Stimulated activated CD8-positive, alpha-beta memory T cell treated with anti-CD3 and anti-CD28 coated beads, Interleukin-4, amount 100 ng/mL, for 48 hours (primary cell): Measurements from ENCODE around the gene CDR2.
A peak's percentile ranks its signal among the peaks of the same experiment; 100 is the strongest.
"Not testable (repeated sequence)": the region's sequence is repeated elsewhere in the genome, so short reads cannot be mapped to it uniquely, and the experiment has no call there.

Experiments used
- DNase-seq: peaks from one replicate; pipeline ENCODE4 v3.0.0-alpha.2; 2020

The CDR2 gene

DNA sequence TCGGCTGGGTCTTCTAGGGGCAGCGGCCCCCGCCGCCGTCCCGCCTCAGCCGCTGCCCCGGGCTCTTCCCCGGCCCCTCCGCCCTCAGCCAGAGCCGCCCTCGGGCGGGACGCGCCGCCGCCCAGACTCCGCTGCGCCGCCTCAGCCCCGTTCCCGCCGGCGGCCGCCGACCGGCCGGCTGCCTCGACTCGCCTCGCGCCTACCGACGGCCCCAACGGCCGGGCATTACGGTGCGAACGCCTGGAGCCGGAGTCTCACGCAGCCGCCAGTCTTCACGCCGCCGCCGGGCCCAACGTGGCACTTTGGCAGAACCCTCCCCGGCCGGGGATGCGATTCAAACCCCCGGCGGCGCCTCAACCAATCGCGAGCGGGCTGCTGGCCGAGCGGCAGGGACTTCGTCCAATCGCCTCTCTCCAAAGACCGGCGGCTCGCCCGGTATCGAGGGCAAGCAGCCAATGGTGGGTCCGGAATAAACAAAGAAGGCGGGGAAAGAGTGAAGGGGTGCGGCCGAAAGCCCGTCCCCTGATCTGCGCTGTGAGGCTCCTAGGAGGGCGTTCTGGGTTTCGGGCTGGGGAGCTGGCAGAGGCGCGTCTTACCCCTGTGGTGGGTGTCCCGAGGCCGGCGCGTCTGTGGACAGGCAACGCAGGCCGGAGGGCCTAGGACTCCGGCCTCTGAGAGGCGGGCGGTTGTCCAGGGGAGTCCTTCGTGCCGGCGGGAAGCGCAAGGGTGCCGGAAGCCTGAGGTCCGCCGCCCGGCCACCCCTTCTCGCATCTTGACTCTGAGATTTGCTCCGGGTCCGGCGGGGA, at the start of gene CDR2:
Gene CDR2, minus strand, starts transcription at position 309 of the 806 bp plus-strand sequence. CDS start 310 bp downstream, outside the sequence.
- DNase-seq = peak; percentile 97

DNA sequence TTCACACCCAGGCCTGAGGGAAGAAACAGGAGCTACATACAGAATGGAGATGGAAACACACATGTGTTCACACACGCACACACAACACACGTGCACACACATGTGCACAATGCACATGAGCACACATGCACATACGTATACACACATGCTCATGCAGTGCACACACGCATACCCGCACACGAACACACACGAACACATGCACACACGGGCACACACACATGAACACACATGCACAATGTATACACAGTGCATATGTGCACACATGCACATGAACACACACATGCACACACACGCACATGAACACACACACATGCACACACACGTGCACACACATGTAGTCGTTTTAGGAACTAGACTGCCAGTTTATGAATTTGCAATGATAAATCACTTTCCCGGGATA, 49.3 kb upstream of the CDR2 start:
- no peak for DNase-seq

DNA sequence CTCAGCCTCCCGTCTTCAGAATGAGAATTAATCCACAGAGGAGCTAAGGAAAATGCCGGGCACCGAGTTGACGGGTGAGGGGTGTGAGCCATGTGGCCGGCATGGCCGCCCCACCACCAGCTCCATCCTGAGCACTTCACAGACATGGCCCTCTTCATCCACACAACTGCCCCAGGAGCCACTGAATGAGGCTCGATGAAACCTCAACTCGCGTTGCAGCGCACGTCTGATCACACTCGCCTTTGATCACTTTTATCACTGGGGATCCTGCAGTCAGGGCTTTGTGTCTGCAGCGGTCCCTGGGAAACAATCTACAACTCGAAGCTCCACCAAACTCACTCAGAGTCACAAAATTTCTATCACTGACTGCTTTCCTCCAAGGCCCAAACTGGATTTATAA, 46.7 kb upstream of the CDR2 start:
- no peak for DNase-seq

DNA sequence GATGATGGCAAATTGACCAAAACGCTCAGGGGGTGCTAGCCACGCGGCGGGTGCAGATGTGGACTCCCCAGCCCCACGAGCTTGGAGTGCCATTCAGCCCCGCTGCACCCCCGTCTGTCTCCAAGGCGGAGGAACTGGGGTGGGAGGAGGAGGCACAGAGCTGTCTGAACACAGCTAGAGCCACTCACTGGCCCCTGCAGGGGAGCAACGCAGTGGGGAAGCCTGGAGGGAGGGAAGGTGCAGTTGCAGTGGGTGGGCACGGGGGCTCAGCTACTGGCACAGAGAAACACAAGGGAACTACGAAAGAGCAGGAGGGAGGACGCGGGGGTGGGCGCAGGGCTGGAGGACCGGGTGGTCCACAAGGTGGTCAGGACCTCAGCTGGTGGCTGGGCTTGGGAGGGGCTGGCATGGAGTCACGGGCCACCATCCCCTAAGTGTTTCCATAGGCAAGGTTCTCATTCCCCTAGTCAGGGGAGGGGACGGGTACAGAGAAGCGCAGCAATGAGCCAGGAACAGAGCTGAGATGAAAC, 46.3 kb upstream of the CDR2 start:
- no peak for DNase-seq

DNA sequence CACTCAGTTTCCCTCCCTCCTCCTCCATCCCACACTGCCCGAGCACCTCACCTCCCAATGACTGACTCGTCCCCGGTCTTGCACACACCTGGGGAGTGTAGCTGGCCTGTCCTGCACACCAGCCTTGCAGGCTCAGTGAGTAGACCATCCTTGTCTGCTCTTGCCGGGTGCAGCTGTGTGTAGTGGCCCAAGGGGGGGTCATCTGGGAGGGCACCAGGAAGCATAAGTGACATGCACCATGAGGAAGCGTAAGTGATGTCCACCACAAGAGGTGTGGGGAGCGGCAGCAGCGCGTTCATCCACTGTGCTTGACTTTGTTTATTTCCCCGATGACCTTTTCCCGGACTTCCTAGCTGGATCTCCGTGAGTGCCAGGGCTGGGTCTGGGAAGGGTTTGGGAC, 45.5 kb upstream of the CDR2 start:
- no peak for DNase-seq

DNA sequence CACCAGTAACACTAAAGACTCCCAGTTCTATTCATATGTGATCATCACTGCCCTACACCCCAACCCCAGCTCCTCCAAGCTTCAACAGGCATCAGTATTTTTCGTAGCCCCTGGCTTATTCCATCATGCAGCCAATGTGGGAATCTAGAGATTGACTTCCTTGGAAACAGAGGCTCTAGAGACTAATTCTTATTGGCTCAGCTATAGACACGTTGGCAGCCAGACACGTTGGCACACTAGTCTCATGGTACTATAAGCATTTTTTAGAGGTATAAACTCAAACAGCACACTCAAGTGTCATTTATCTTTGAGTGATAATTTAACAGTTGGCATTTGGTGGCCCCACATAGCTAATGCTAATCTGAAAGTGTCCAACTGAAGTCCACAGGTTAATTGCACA, 44.4 kb upstream of the CDR2 start:
- DNase-seq = no peak

DNA sequence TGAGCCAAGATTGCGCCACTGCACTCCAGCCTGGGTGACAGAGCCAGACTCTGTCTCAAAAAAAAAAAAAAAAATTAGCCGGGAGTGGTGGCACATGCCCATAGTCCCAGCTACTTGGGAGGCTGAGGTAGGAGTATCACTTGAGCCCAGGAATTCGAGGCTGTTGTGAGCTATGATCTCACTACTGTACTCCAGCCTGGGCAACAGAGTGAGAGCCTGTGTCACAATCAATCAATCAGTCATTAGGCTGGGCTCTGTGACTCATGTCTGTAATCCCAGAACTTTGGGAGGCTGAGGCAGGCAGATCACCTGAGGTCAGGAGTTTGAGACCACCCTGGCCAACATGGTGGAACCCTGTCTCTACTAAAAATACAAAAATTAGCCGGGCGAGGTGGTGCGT, 43.4 kb upstream of the CDR2 start:
- not testable (repeated sequence) for DNase-seq

DNA sequence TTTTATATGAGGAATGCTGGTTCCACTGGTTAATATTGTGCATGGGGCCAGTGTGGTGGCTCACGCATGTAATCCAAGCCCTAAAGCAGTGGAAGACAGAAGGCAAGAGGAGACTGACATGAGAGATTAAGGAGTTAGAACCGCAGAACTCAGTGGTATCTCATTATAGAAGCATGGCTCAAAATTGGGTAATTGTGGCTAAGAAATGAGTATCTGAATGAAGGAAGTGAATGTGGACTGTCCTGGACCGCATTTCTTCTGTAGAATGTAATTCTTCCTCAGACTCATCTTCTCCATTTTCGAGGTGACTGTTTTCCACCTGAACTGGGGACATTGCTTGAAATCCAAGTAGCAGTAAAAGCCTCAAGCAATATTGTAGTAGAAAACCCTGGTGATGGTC, 42.6 kb upstream of the CDR2 start:
- no peak for DNase-seq

DNA sequence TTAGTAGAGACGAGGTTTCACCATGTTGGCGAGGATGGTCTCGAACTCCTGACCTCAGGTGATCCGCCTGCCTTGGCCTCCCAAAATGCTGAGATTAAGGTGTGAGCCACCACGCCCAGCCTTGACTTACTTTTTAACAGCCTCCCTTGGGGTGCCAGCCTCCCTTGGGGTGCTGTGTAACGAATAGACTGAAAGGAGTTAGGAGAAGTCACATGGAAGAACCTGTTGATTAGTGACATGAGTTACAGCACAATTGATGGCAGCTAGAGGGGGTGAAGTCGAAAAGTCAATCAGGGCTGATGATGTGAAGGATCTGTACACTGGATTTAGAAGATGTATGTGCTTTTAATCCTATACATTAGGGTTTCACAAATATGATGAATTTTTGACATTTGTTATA, 39.4 kb upstream of the CDR2 start:
- DNase-seq = no peak

DNA sequence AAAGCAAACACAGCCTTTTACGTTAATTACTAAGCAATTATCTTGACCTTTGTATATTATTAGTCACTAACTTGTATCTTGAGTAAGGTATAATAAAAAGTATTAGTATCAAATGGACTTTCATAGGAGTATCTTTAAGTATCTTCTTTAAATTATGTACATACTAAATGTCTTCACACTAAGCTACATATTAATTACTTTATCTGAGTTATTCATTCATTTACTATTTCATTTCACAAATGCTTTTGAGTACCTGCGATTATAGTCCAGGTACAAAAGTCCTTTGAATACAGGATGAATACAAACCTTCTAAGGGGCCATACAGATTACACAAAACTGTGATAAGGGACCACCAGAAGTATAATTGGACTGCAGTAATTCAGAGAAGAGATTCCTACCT, 33.1 kb upstream of the CDR2 start:
- DNase-seq = no peak

DNA sequence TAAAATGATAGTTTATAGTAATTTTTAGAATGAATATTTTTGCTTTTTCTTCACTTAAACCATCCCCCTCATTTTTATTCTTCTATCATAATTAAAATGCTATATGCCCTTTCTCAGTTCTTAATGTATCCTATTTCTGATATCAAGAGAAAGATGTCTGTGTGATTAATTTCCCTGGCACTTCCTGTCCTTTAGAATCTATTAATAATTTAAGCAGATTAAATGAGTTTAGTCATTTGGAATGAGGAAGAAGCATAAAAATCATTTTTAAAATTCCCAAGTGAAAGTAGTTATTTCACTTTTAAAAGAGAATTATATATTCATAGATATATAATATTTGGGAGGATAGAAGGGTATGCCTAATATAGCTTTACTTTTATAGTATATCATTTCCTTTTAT, 27.8 kb upstream of the CDR2 start:
- DNase-seq = no peak

DNA sequence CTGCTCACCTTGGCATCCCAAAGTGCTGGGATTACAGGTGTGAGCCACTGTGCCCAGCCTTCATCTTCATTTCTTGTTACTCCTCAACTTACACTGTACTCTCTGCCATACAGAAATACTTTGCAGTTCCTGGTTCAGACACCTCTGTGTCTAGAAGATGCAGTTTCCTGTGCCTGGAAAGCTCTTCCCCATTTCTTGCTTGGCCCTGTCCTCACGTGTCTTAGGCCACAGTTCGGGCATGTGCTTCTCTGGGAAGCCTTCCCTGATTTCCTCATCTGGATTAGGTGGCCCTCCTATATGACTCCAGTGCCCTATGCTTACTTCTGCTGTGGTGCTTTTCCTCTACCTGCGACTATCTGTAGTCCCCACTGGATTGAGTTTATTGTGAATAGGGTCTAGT, 26.5 kb upstream of the CDR2 start:
- no peak for DNase-seq

DNA sequence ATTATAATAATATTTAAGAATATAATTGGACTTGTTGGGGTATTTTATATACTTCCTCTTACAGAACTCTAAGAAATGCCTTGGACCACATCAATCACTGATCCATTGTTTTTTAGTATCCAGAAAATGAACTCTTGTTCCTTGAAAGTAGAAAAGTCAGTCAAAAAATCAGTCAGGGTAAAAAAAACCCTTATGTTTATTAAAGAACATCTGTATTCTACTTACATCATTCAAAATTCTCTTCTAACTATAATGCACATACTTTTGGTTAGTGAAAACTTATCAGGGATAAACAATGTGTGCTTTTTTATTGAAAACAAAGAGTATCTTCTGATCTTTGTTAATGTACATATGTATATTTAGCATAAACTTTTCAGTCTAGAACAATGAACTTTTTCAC, 23.5 kb upstream of the CDR2 start:
- DNase-seq = no peak

DNA sequence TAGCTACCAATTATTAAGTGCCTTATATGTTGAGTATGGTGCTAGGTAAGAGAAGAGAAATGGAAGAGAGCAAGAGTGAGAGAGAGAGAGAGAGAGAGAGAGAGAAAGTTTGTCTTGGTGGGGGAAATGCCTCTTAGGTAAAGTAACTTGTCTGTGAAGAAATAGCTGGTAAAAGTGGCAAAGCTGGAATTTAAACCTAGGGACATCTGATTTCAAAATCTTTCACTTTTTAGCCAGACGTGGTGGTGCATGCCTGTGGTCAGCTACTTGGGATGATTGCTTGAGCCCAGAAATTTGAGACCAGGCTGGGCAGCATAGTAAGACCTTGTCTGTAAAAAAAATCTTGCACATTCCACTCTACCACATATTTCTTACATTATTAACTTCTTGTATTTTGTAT, 23.0 kb upstream of the CDR2 start:
- DNase-seq = no peak

DNA sequence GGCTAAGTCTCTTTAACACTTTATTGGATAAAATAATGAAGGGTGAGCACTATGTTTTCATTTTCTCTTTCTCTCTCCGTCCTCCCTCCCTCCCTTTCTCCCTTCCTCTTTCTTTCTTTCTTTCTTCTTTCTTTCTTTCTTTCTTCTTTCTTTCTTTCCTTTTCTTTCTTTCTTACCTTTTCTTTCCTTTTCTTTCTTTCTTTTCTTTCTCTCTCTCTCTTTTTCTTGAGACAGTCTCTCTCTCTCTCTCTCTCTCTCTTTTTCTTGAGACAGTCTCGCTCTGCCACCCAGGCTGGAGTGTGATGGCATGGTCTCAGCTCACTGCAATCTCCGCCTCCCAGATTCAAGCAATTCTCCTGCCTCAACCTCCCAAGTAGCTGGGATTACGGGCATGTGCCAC, 21.5 kb upstream of the CDR2 start:
- DNase-seq = no peak

DNA sequence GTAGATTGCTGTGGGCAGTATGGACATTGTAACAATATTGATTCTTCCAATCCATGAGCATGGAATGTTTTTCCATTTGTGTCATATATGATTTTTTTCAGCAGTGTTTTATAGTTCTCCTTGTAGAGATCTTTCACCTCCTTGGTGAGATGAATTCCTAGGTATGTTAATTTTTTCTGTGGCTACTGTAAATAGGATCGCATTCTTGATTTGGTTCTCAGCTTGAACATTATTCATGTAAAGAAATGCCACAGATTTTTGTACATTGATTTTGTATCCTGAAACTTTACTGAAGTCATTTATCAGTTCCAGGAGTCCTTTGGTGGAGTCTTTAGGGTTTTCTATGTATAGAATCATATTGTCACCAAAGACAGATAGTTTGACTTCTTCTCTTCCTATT, 19.7 kb upstream of the CDR2 start:
- DNase-seq = no peak

DNA sequence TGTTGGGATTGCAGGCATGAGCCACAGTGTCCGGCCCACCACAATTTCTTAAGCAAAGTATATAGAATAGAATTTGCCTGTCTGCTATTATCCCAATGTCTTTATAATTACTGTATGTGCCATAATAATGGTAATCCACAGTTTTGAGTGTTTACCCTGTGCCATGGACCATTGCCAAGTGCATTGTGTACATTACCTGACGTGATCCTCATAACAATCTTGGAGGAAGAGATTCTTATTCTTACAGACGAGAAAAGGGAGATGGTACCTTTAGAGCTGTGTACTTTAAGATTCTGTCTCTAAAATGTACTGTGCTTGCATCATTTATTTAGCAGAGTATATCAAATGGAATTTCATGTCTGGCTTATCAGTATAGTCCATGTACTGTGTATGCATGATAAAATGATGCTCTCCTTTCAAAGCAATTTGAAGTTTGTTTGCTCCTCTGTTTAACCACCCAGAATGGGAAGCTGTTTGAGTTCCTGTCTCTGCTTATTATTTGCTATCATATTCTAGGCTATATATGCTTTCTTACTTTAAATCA, 13.8 kb upstream of the CDR2 start:
- no peak for DNase-seq

DNA sequence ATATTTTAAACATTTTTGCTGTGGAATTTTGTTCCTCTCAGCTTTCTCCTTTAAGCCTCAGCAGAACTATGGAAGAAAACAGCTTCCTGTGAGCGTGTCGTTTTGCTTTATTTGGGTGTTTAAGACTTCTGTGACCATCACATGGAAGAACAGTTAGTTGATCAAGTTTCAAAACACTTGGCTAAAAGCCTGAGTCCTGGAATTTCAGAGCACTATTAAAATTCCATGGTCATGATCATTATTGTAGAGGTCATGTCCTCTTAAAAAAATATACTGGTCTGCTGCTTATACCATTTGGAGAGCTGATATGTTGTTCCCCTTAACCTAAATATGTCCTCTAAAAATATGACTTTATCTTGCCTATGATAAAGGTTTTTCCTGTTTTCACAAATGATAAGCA, 12.6 kb upstream of the CDR2 start:
- DNase-seq = no peak

DNA sequence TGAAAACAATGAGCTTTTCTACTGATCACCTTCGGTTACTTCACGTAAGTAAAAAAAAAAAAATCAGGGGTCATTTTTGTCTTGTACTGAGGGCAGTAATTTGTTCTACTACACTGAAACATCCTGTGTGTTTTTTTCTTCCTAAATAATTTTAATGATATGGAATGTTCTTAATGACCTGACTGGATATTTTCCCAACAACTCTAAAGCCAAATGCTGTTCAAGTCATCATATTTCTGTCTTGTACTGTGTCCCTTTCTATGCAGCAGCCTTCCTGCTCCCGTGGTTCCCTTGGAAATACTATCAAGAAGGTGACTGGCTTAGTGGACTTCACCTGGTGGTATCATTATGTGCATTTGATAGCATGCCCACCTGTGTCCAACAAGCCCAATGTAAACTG, 10.8 kb upstream of the CDR2 start:
- DNase-seq = no peak

DNA sequence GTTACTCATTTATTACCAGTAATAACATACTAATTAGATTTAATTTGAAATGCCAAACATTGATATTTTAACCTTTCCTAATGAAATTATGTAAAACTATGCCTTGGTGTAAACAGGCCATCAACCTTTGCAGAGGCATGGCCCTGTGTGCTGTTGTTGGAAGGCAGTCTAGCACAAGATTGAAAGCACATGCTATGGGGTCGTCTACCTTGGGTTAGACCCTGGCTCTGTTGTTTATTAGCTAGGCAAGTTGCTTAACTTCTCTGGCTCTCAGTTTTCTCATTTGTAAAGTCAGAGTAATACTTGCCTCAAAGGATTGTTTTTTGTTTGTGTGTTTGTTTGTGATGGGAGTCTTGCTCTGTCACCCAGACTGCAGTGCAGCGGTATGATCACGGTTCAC, 9.4 kb upstream of the CDR2 start:
- no peak for DNase-seq

DNA sequence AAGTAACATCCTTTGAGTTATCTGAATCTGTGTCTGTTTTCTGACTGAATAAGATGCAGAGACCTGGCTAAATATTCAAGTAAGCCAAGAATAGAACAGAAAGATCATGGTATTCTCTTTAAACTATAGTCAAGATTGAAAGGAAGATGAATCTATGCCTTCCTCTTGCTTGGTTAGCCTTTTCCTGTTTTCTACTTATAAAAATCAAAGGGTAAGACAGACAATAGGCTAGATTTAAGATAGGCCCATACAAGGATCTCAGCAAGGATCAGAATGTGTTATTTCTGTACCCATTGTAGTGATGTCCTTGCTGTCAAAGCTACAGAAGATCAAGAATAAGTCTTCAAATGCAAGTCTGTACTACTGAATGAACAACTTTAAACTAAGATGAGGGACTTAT, 7.0 kb upstream of the CDR2 start:
- no peak for DNase-seq

DNA sequence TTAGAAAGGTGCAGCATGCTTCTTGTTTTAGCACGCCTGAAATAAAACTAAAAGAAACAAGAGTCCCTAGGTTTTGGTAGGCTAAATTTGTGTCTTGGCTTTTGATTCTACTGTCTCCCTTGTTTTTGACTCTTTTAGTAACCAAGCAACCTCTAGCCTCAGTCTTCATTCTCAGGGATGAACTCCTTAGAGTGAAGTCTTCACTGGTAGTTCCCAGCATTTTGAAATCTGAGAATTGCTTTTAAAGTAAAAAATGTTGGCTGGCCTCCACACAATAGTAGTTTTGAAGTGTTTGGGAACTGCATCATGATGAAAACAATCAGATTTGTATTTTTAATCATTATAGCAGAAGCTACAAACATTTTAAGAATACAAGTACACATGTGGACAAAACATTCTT, 6.1 kb upstream of the CDR2 start:
- DNase-seq = no peak

DNA sequence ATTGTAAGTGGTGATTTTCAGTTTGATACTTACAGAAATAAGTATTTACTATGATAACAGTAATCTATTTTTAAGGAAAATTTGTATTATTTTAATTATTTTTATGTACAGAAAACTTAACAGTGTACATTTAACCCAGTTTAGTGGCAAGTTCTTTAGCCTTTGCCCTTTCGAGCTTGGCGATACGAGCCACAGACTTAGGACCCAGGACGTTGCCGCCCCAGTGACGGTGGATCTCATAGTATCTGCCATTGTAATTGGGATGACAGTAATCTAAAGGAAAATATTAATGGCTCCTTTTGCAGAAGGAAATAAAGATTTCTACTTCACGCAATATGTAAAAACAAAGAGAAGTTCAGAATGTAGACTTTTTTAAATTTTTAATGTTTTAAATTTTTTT, 5.2 kb upstream of the CDR2 start:
- no peak for DNase-seq

DNA sequence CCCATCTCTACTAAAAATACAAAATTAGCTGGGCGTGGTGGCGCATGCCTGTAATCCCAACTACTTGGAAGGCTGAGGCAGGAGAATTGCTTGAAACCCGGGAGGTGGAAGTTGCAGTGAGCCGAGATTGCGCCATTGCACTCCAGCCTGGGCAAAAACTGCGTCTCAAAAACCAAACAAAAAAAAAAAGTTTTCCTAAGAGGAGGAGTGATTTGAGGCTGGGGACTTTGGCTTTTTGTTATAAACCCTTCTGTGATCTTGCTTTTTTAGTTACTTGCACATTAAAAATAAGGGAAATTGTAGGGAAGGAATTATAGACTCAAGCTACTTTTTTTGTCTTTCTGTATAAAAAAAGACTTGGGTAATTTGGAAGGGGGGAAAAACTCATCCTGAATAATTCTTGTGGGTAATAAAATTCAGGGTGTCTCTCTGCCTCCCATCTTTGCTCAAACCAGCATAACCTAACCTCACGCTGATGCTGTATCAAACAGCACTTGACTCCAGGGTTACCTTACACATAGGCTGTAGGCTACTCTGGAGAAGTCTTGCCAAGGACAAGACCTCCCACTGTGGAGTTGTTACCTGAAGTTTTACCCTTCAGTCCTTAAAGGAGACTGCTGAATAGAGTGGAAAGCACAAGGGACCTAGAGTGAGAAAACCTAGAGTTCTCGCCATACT, 1.7 kb upstream of the CDR2 start:
- DNase-seq = no peak
